K562 (cell line): ENCODE results near the gene TMCC1. TPM values are rescaled to one million over a fixed set of nuclear protein-coding genes. Genes with fewer than 3 reads are reported as not detected.

Experiments
- BACH1 ChIP-seq: fragments of 200-800 bp; sonication (Bioruptor generic); IDR thresholded peaks from 2 replicates; pipeline ENCODE4 v1.6.1; 2016; ENCODE audit warnings: missing genetic modification characterization, missing compliant biosample characterization
- CC2D1A ChIP-seq: fragments of 450-650 bp; IDR thresholded peaks from 2 replicates; pipeline ENCODE4 v1.6.1; 2017; ENCODE audit warnings: mild to moderate bottlenecking
- DMBX1 ChIP-seq: fragments of 250-450 bp; sonication (Bioruptor Pico); IDR thresholded peaks from 2 replicates; pipeline ENCODE4 v1.8.0; 2022; ENCODE audit warnings: inconsistent platforms, mild to moderate bottlenecking, moderate library complexity, borderline replicate concordance
- DPF2 ChIP-seq: fragments of 450-650 bp; IDR thresholded peaks from 2 replicates; pipeline ENCODE4 v1.6.1; 2016
- GABPB1 ChIP-seq: sonication (generic); formaldehyde crosslinking; IDR thresholded peaks from 2 replicates; pipeline ENCODE4 v1.8.0; 2022; ENCODE audit warnings: mild to moderate bottlenecking, missing genetic modification reagents
- HDAC8 ChIP-seq: fragments of 450-650 bp; IDR thresholded peaks from 2 replicates; pipeline ENCODE4 v1.6.1; 2016; ENCODE audit warnings: mild to moderate bottlenecking, missing genetic modification characterization, moderate library complexity, missing compliant biosample characterization
- MCM3 ChIP-seq: fragments of 450-650 bp; IDR thresholded peaks from 2 replicates; pipeline ENCODE4 v1.6.1; 2016
- NEUROD1 ChIP-seq: fragments of 150-350 bp; IDR thresholded peaks from 2 replicates; pipeline ENCODE4 v1.6.1; 2014; ENCODE audit warnings: borderline replicate concordance, low read length, low read depth; ENCODE audit not compliant: partially characterized antibody
- POLR2A ChIP-seq: fragments of 450-650 bp; conservative IDR thresholded peaks from 2 replicates; pipeline ENCODE4 v1.6.1; 2016
- RBFOX2 ChIP-seq: fragments of 200-400 bp; formaldehyde crosslinking; IDR thresholded peaks from 2 replicates; pipeline ENCODE4 v1.6.1; 2017; ENCODE audit warnings: low read depth, mild to moderate bottlenecking, low read length, moderate library complexity
- SUPT5H ChIP-seq: fragments of 450-650 bp; IDR thresholded peaks from 2 replicates; pipeline ENCODE4 v1.6.1; 2016
- TAF1 ChIP-seq: IDR thresholded peaks from 2 replicates; pipeline ENCODE4 v1.6.1; 2011; ENCODE audit warnings: mild to moderate bottlenecking, low read length, moderate library complexity; ENCODE audit not compliant: insufficient read depth, control insufficient read depth, severe bottlenecking; ENCODE audit errors: extremely low read depth
- TAF9B ChIP-seq: fragments of 450-650 bp; IDR thresholded peaks from 2 replicates; pipeline ENCODE4 v1.6.1; 2018; ENCODE audit warnings: mild to moderate bottlenecking; ENCODE audit not compliant: partially characterized antibody
- TEAD1 ChIP-seq, 2 experiments: fragments of 450-650 bp in 1 of 2; sonication (generic) in 1 of 2; formaldehyde crosslinking; IDR thresholded peaks; 2 replicates each; pipeline versions ENCODE4 v1.4.0 to v1.8.0; 2020 to 2022; ENCODE audit warnings: mild to moderate bottlenecking in 2 of 2, missing genetic modification reagents in 1 of 2
- ZNF12 ChIP-seq: sonication (generic); formaldehyde crosslinking; IDR thresholded peaks from 2 replicates; pipeline ENCODE4 v1.4.0; 2020; ENCODE audit warnings: mild to moderate bottlenecking, missing genetic modification reagents
- polyA plus RNA-seq, 8 experiments: library from polyadenylated mRNA; depleted of rRNA in 4 of 8; stranded (reverse) in 5 of 8; unstranded in 3 of 8; fragments of >200 nt; fragmentation: Nextera tagmentation in 2 of 8; fragmentation: Illumina TruSeq in 1 of 8; extraction: Ambion mirVana in 2 of 8; extraction: Trizol in 1 of 8; gene quantifications; 2 replicates each; pipeline versions ENCODE4 v1.2.1 to v1.2.3, GENCODE V29; 2011 to 2014; ENCODE audit warnings: inconsistent platforms in 1 of 8, missing spikeins in 1 of 8
- total RNA-seq, 7 experiments: library from RNA; depleted of rRNA in 6 of 7; stranded (reverse); fragments of >200 nt in 6 of 7; fragmentation: Illumina TruSeq in 2 of 7; extraction: Trizol in 2 of 7; gene quantifications; 2 replicates each; pipeline versions ENCODE4 v1.2.1 to v1.2.3, GENCODE V29; 2011 to 2021; ENCODE audit warnings: low replicate concordance in 1 of 7
- TF ChIP-seq, protein P1 (sequence below): sonication (generic); formaldehyde crosslinking; IDR thresholded peaks from 2 replicates; pipeline ENCODE4 v1.8.0; 2022; ENCODE audit warnings: missing genetic modification reagents, mild to moderate bottlenecking, borderline replicate concordance
- TF ChIP-seq, protein P2 (sequence below): fragments of 250-450 bp; sonication (Bioruptor Pico); IDR thresholded peaks from 2 replicates; pipeline ENCODE4 v1.4.0; 2020
- TF ChIP-seq, protein P3 (sequence below), 2 experiments: fragments of 200-800 bp in 1 of 2; sonication (Bioruptor generic) in 1 of 2; sonication (generic) in 1 of 2; formaldehyde crosslinking in 1 of 2; IDR thresholded peaks in 1 of 2; conservative IDR thresholded peaks in 1 of 2; 2 replicates each; pipeline versions ENCODE4 v1.5.0 to v1.6.1; 2016 to 2020; ENCODE audit warnings: missing compliant biosample characterization in 1 of 2, missing genetic modification characterization in 1 of 2, missing genetic modification reagents in 1 of 2
- TF ChIP-seq, protein P4 (sequence below): fragments of 450-650 bp; formaldehyde crosslinking; IDR thresholded peaks from 2 replicates; pipeline ENCODE4 v1.4.0; 2020; ENCODE audit warnings: mild to moderate bottlenecking, moderate library complexity
- TF ChIP-seq, protein P5 (sequence below): fragments of 250-450 bp; sonication (Bioruptor Pico); IDR thresholded peaks from 2 replicates; pipeline ENCODE4 v1.5.0; 2020; ENCODE audit warnings: mild to moderate bottlenecking, borderline replicate concordance

Gene TMCC1
- total and polyA plus RNA-seq, 9 of the 15 experiments (the other 6 are each of a cell fraction or from before 2014, with no cell fraction given): 0.89 to 8.7 (median 4.0) TPM

DNA sequence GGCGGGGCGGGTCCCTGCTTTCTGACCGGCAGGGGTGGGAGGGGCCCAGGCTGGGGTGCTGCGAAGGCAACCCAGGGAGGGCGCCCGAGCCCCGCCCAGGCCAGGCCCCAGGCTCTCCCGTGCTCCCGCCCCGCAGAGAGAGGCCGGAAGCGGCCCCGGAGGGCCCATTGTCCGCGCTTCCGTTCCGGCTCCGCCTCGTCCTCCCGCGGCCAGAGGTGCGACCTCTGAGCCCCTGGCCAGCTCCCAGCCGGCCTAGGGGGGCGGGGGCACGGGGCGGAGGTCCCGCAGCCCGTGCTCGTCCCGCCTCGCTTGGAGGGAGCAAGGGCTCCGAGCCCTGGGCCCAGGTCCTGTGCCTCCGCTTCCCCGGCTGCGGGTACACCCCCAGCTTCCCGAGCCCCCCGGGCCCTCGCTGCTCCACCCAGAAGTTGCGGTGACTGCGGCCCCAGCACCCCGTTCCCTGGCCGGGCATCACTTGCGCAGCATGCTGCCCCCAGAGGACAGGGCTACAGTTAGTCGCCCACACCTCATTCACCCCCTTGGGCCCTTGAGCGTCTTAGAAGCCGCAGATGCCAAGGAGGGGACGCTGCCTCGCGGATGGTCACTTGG lies 266.7 kb downstream of the TMCC1 start (continued):
- TF ChIP-seq, protein P1, sequence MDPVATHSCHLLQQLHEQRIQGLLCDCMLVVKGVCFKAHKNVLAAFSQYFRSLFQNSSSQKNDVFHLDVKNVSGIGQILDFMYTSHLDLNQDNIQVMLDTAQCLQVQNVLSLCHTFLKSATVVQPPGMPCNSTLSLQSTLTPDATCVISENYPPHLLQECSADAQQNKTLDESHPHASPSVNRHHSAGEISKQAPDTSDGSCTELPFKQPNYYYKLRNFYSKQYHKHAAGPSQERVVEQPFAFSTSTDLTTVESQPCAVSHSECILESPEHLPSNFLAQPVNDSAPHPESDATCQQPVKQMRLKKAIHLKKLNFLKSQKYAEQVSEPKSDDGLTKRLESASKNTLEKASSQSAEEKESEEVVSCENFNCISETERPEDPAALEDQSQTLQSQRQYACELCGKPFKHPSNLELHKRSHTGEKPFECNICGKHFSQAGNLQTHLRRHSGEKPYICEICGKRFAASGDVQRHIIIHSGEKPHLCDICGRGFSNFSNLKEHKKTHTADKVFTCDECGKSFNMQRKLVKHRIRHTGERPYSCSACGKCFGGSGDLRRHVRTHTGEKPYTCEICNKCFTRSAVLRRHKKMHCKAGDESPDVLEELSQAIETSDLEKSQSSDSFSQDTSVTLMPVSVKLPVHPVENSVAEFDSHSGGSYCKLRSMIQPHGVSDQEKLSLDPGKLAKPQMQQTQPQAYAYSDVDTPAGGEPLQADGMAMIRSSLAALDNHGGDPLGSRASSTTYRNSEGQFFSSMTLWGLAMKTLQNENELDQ (CRISPR knock-in tag): peak; percentile 90
- no peak for TF ChIP-seq DMBX1 (CRISPR knock-in tag)
- TF ChIP-seq TAF1: peak; percentile 29
- TF ChIP-seq GABPB1 (CRISPR knock-in tag): peak; percentile 89
- TF ChIP-seq TAF9B: no peak
- no peak for TF ChIP-seq HDAC8 (tag)
- TF ChIP-seq SUPT5H: peak; percentile 60
- no peak for TF ChIP-seq DPF2
- TF ChIP-seq, protein P2, sequence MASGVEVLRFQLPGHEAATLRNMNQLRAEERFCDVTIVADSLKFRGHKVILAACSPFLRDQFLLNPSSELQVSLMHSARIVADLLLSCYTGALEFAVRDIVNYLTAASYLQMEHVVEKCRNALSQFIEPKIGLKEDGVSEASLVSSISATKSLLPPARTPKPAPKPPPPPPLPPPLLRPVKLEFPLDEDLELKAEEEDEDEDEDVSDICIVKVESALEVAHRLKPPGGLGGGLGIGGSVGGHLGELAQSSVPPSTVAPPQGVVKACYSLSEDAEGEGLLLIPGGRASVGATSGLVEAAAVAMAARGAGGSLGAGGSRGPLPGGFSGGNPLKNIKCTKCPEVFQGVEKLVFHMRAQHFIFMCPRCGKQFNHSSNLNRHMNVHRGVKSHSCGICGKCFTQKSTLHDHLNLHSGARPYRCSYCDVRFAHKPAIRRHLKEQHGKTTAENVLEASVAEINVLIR (CRISPR knock-in tag): no peak
- TF ChIP-seq, protein P3, sequence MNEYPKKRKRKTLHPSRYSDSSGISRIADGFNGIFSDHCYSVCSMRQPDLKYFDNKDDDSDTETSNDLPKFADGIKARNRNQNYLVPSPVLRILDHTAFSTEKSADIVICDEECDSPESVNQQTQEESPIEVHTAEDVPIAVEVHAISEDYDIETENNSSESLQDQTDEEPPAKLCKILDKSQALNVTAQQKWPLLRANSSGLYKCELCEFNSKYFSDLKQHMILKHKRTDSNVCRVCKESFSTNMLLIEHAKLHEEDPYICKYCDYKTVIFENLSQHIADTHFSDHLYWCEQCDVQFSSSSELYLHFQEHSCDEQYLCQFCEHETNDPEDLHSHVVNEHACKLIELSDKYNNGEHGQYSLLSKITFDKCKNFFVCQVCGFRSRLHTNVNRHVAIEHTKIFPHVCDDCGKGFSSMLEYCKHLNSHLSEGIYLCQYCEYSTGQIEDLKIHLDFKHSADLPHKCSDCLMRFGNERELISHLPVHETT (CRISPR knock-in tag; conservative IDR thresholded peaks at IDR 0.05 in 1 of 2, IDR thresholded peaks at IDR 0.05 in 1 of 2): peak in 1 of 2 experiments; percentile 46; a peak in 1 of 4 replicates
- peak; percentile 75 for TF ChIP-seq POLR2A
- no peak for TF ChIP-seq MCM3
- no peak for TF ChIP-seq NEUROD1
- no peak for TF ChIP-seq CC2D1A
- TF ChIP-seq BACH1: no peak
- TF ChIP-seq, protein P4, sequence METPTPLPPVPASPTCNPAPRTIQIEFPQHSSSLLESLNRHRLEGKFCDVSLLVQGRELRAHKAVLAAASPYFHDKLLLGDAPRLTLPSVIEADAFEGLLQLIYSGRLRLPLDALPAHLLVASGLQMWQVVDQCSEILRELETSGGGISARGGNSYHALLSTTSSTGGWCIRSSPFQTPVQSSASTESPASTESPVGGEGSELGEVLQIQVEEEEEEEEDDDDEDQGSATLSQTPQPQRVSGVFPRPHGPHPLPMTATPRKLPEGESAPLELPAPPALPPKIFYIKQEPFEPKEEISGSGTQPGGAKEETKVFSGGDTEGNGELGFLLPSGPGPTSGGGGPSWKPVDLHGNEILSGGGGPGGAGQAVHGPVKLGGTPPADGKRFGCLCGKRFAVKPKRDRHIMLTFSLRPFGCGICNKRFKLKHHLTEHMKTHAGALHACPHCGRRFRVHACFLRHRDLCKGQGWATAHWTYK: peak; percentile 63; the same call in 1 of the 2 replicates
- no peak for TF ChIP-seq ZNF12 (CRISPR knock-in tag)
- TF ChIP-seq RBFOX2: peak; percentile 80
- TF ChIP-seq, protein P5, sequence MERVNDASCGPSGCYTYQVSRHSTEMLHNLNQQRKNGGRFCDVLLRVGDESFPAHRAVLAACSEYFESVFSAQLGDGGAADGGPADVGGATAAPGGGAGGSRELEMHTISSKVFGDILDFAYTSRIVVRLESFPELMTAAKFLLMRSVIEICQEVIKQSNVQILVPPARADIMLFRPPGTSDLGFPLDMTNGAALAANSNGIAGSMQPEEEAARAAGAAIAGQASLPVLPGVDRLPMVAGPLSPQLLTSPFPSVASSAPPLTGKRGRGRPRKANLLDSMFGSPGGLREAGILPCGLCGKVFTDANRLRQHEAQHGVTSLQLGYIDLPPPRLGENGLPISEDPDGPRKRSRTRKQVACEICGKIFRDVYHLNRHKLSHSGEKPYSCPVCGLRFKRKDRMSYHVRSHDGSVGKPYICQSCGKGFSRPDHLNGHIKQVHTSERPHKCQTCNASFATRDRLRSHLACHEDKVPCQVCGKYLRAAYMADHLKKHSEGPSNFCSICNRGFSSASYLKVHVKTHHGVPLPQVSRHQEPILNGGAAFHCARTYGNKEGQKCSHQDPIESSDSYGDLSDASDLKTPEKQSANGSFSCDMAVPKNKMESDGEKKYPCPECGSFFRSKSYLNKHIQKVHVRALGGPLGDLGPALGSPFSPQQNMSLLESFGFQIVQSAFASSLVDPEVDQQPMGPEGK (CRISPR knock-in tag): no peak
- no peak for TF ChIP-seq TEAD1 (CRISPR knock-in tag; IDR thresholded peaks at IDR 0.05)
